SK-N-MC (cell line): Measurements from ENCODE around the gene FAT4.

Experiments
- EZH2 ChIP-seq: fragments of 200-600 bp; sonication (generic); IDR thresholded peaks from one replicate; pipeline ENCODE4 v1.6.1; 2017; ENCODE audit warnings: antibody characterized with exemption
- POLR2AphosphoS5 ChIP-seq: IDR thresholded peaks from 2 replicates; pipeline ENCODE4 v1.6.1; 2012; ENCODE audit warnings: mild to moderate bottlenecking, low read depth, low read length, borderline replicate concordance

GRCh38 chr4:125317525-125317877 is 2.7 kb downstream of the FAT4 start:
- TF ChIP-seq POLR2AphosphoS5 = no peak
- TF ChIP-seq EZH2 = no peak
